OCI-LY7 (cell line): ENCODE measurements around the gene HIP1R. TPM values are rescaled to one million over a fixed set of nuclear protein-coding genes. Genes with fewer than 3 reads are reported as not detected.

Experiments
- BruUV-seq: library from RNA; stranded (reverse); fragments of 400-500 nt; replicated peaks from 2 replicates; lab custom pipeline; 2021; lab: Mats Ljungman, UMichigan
- CTCF ChIA-PET: fragments of 300-600 bp; sonication (Branson Sonifier 250); formaldehyde crosslinking; loops from one replicate; lab custom pipeline; 2022; ENCODE audit warnings: antibody characterized with exemption; ENCODE audit not compliant: unreplicated experiment; lab: Charles Lee
- POLR2A ChIA-PET: fragments of 300-600 bp; sonication (Branson Sonifier 250); formaldehyde crosslinking; loops from one replicate; lab custom pipeline; 2022; ENCODE audit warnings: antibody characterized with exemption; lab: Charles Lee
- DNase-seq: peaks from one replicate; pipeline ENCODE4 v3.0.0-alpha.2; 2015; ENCODE audit warnings: low spot score
- H2AFZ ChIP-seq: fragments of 200-600 bp; sonication (generic), shearing (Covaris generic); 2 replicates; pipeline ENCODE4 v1.6.1; 2014; ENCODE audit warnings: mild to moderate bottlenecking, antibody characterized with exemption, low read length, moderate library complexity
- H3K27ac ChIP-seq: fragments of 200-600 bp; sonication (generic); 2 replicates; pipeline ENCODE4 v1.5.1; 2014; ENCODE audit warnings: mixed run types, low read depth, mild to moderate bottlenecking, moderate library complexity, low read length, inconsistent platforms; ENCODE audit not compliant: poor library complexity, severe bottlenecking
- H3K36me3 ChIP-seq: fragments of 200-600 bp; sonication (generic); 2 replicates; pipeline ENCODE4 v1.6.1; 2014; ENCODE audit warnings: mild to moderate bottlenecking, antibody characterized with exemption, low read length, moderate library complexity, mixed read lengths; ENCODE audit not compliant: insufficient read depth
- H3K4me1 ChIP-seq: fragments of 200-600 bp; sonication (generic); 2 replicates; pipeline ENCODE4 v1.5.1; 2014; ENCODE audit warnings: mild to moderate bottlenecking, low read length; ENCODE audit not compliant: insufficient read depth, poor library complexity, severe bottlenecking
- H3K4me2 ChIP-seq: fragments of 200-600 bp; sonication (generic); 2 replicates; pipeline ENCODE4 v1.6.1; 2014; ENCODE audit warnings: mild to moderate bottlenecking, low read length
- H3K4me3 ChIP-seq: fragments of 200-600 bp; sonication (generic); 2 replicates; pipeline ENCODE4 v1.5.1; 2014; ENCODE audit warnings: mild to moderate bottlenecking, low read depth, low read length; ENCODE audit not compliant: poor library complexity, severe bottlenecking
- H3K79me2 ChIP-seq: fragments of 200-600 bp; sonication (generic); 2 replicates; pipeline ENCODE4 v1.6.1; 2016; ENCODE audit warnings: low read depth, mild to moderate bottlenecking, low read length, moderate library complexity, mixed read lengths; ENCODE audit not compliant: insufficient read depth
- H3K9me2 ChIP-seq: fragments of 200-600 bp; sonication (generic); 2 replicates; pipeline ENCODE4 v1.6.1; 2016; ENCODE audit warnings: mild to moderate bottlenecking, low read length, mixed read lengths; ENCODE audit not compliant: insufficient read depth
- H3K9me3 ChIP-seq: fragments of 200-600 bp; sonication (generic); 2 replicates; pipeline ENCODE4 v1.6.1; 2014; ENCODE audit warnings: mild to moderate bottlenecking, mixed run types, low read length, mixed read lengths
- H4K20me1 ChIP-seq: fragments of 200-600 bp; sonication (generic); 2 replicates; pipeline ENCODE4 v1.6.1; 2014; ENCODE audit warnings: mild to moderate bottlenecking, antibody characterized with exemption, low read length, moderate library complexity, mixed read lengths; ENCODE audit not compliant: insufficient read depth
- CTCF ChIP-seq: fragments of 200-600 bp; sonication (generic); conservative IDR thresholded peaks from 2 replicates; pipeline ENCODE4 v1.5.1; 2014; ENCODE audit warnings: mild to moderate bottlenecking, antibody characterized with exemption, low read length, moderate library complexity, mixed read lengths
- EZH2phosphoT487 ChIP-seq: fragments of 200-600 bp; sonication (generic); IDR thresholded peaks from 2 replicates; pipeline ENCODE4 v1.6.1; 2018; ENCODE audit warnings: low read depth, borderline replicate concordance, mild to moderate bottlenecking, mixed run types, antibody characterized with exemption, low read length, moderate library complexity, mixed read lengths
- intact Hi-C: fragments of 100-400 bp; cut with micrococcal nuclease; formaldehyde crosslinking; loops from one replicate; pipeline ENCODE4 v1.10.0; 2022; ENCODE audit not compliant: unreplicated experiment
- total RNA-seq, 2 experiments: library from RNA; depleted of rRNA in 1 of 2; stranded (reverse); fragments of >200 nt in 1 of 2; shearing (Covaris generic) in 1 of 2; gene quantifications; 2 replicates each; pipeline ENCODE4 v1.2.3, GENCODE V29; 2014 to 2022

HIP1R gene
- total RNA-seq, 2 experiments from 2014 or later, result 56.5 to 66.4 TPM

GRCh38 chr12:122908915-122909314 lies 73.7 kb downstream of the HIP1R start:
- Histone ChIP-seq H3K79me2 (no peaks in the 10 kb centered on the region), H3K4me2 (no peak overlapping the region), H3K4me1 (no peaks in the 10 kb centered on the region), H3K4me3 (no peak overlapping the region), H3K9me2 (no peaks in the 10 kb centered on the region), H4K20me1 (no peaks in the 10 kb centered on the region), H3K27ac (no peak overlapping the region), H3K9me3 (no peaks in the 10 kb centered on the region), H2AFZ (no peak overlapping the region), H3K36me3 (no peaks in the 10 kb centered on the region)
- no peak for DNase-seq
- TF ChIP-seq EZH2phosphoT487 (no peak), CTCF (no peak)
- intact Hi-C loops, result no loop called here
- BruUV-seq, result no TSS peak
- CTCF ChIA-PET, result no interaction called here
- POLR2A ChIA-PET, result interaction anchor here (0.7 to 1.2 kb wide), 2 partner anchors 22 to 36 kb away, joined by 3 to 4 read pairs; no protein-coding TSS in a partner anchor

- Histone ChIP-seq H3K36me3 (no peaks in the 10 kb centered on the region), H3K4me1 (no peaks in the 10 kb centered on the region), H3K9me3 (no peaks in the 10 kb centered on the region), H4K20me1 (no peaks in the 10 kb centered on the region), H3K79me2 (no peaks in the 10 kb centered on the region), H3K4me2 (no peak overlapping the region), H3K27ac (no peak overlapping the region), H2AFZ (no peak overlapping the region), H3K4me3 (no peak overlapping the region), H3K9me2 (no peaks in the 10 kb centered on the region)
- intact Hi-C loops, result no loop called here
- POLR2A ChIA-PET, result interaction anchor here (0.6 to 1.2 kb wide), 3 partner anchors 23 to 369 kb away, joined by 3 to 4 read pairs (median 3); no protein-coding TSS in a partner anchor
- CTCF ChIA-PET, result no interaction called here
- no TSS peak for BruUV-seq
- DNase-seq, result no peak
- TF ChIP-seq CTCF, result no peak
- TF ChIP-seq EZH2phosphoT487, result no peak
Observed at GRCh38 chr12:122909442-122910288, 74.4 kb downstream of the HIP1R start.

Other genes with a start within 250 kb of the HIP1R start
- gene HCAR2, start 132.1 kb upstream of the HIP1R start, total RNA-seq (2014; rRNA removed; shearing (Covaris generic)), result not detected in 2 replicates
- not detected in 2 replicates for gene HCAR2, start 132.1 kb upstream of the HIP1R start, total RNA-seq (2022)
- gene HCAR3, start 118.6 kb upstream of the HIP1R start, total RNA-seq (2014; rRNA removed; shearing (Covaris generic)), result not detected in 2 replicates
- not detected in 2 replicates for gene HCAR3, start 118.6 kb upstream of the HIP1R start, total RNA-seq (2022)
- 0.06 TPM in 1 of 2 replicates, not detected in the other for gene HCAR1, start 104.6 kb upstream of the HIP1R start, total RNA-seq (2014; rRNA removed; shearing (Covaris generic))
- 0.07 TPM in 1 of 2 replicates, not detected in the other for gene HCAR1, start 104.6 kb upstream of the HIP1R start, total RNA-seq (2022)
- gene DENR, start 82.6 kb upstream of the HIP1R start, total RNA-seq (2014; rRNA removed; shearing (Covaris generic)), result 42.4 and 51.4 TPM in 2 replicates
- gene DENR, start 82.6 kb upstream of the HIP1R start, total RNA-seq (2022), result 77.4 and 81.8 TPM in 2 replicates
- 1.6 and 1.8 TPM in 2 replicates for gene CCDC62, start 60.9 kb upstream of the HIP1R start, total RNA-seq (2014; rRNA removed; shearing (Covaris generic))
- 1.2 and 1.5 TPM in 2 replicates for gene CCDC62, start 60.9 kb upstream of the HIP1R start, total RNA-seq (2022)
- gene VPS37B, start 60.7 kb downstream of the HIP1R start, total RNA-seq (2014; rRNA removed; shearing (Covaris generic)), result 1.5 and 2.5 TPM in 2 replicates
- 1.7 and 1.8 TPM in 2 replicates for gene VPS37B, start 60.7 kb downstream of the HIP1R start, total RNA-seq (2022)
- 4.0 and 7.0 TPM in 2 replicates for gene ABCB9, start 131.0 kb downstream of the HIP1R start, total RNA-seq (2014; rRNA removed; shearing (Covaris generic))
- gene ABCB9, start 131.0 kb downstream of the HIP1R start, total RNA-seq (2022), result 6.8 and 7.9 TPM in 2 replicates
- 13.1 and 17.8 TPM in 2 replicates for gene OGFOD2, start 139.8 kb downstream of the HIP1R start, total RNA-seq (2014; rRNA removed; shearing (Covaris generic))
- gene OGFOD2, start 139.8 kb downstream of the HIP1R start, total RNA-seq (2022), result 25.0 and 25.8 TPM in 2 replicates
- 263 and 329 TPM in 2 replicates for gene ARL6IP4, start 145.2 kb downstream of the HIP1R start, total RNA-seq (2014; rRNA removed; shearing (Covaris generic))
- gene ARL6IP4, start 145.2 kb downstream of the HIP1R start, total RNA-seq (2022), result 213 and 228 TPM in 2 replicates